Measurements from ENCODE around the gene ASRGL1. TPM values are rescaled to one million over a fixed set of nuclear protein-coding genes. Genes with fewer than 3 reads are reported as not detected.
A peak's percentile ranks its signal among the peaks of the same experiment; 100 is the strongest.

ASRGL1 gene
- 10 to 100 TPM in 2 of 4 donors, 1 to 10 TPM in 2; 4.2 to 16.7 (median 12.5) TPM for total RNA-seq

DNA sequence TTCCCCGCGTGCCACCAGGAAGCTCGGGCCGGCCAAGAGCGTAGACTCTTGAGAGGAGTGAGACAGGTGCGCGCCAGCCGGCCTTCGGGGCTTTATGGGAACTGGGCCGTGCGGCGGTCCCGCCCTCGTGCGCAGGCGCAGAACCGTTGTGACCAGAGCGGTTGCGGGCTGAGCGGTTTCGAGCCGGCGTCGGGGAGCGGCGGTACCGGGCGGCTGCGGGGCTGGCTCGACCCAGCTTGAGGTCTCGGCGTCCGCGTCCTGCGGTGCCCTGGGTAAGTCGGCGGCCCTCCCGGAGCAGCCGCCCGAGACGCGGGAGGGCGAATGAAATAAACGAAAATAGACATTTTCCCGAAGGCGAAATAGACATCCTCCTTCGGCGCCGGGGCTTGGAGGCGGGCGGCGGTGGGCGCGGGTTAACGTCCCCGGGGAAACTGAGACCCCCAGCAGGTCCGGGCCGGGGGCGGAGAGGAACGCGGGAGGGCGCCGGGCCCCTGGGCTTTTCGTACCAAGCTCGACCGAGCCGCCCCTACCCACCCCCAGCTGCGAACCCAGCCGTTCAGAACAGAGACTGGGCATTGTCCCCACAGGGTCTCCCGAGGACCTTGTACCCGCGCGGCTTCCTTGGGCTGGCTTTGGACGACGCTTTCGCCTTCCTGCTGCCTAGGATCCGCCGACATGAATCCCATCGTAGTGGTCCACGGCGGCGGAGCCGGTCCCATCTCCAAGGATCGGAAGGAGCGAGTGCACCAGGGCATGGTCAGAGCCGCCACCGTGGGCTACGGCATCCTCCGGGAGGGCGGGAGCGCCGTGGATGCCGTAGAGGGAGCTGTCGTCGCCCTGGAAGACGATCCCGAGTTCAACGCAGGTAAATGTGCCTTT lies at the start of gene ASRGL1:
Gene ASRGL1, plus strand, starts transcription at position 146 of the 879 bp plus-strand sequence. Its CDS starts 530 bp downstream, at position 676.
- 1% methylated on average over 80 to 94 of the region's 98 CpGs for WGBS, 2 donors

GRCh38 chr11:62295504-62295903 lies 41.7 kb upstream of the ASRGL1 start:
- no peak overlapping the region for H3K4me3 ChIP-seq
- no peak for DNase-seq (ENCODE audit: low spot score in 2 of 2)
- H3K27me3 ChIP-seq, result peaks cover 0 to 15% of the 10 kb centered on the region in 2 donors
- 48 to 61% methylated on average over 2 of the region's 2 CpGs for WGBS, 2 donors
- TF ChIP-seq POLR2A (IDR thresholded peaks at IDR 0.05) (no peak), EP300 (IDR thresholded peaks at IDR 0.05) (no peak), CTCF (IDR thresholded peaks at IDR 0.05) (no peak)
- no peaks in the 10 kb centered on the region for H3K4me1 ChIP-seq
- H3K9me3 ChIP-seq, result no peaks in the 10 kb centered on the region
- H3K36me3 ChIP-seq, result no peaks in the 10 kb centered on the region
- no peak overlapping the region for H3K27ac ChIP-seq

More for the DNA sequence above, at the start of gene ASRGL1:
- H3K27me3 ChIP-seq, result no peaks in the 10 kb centered on the region
- peak; percentile 51 to 63 for DNase-seq (ENCODE audit: low spot score in 2 of 2)
- peak within 1 kb of the TSS; percentile 24 to 79 (median 72) for H3K27ac ChIP-seq
- TF ChIP-seq POLR2A (IDR thresholded peaks at IDR 0.05), result peak in 1 of 2 donors; percentile 28
- no peak for TF ChIP-seq CTCF (IDR thresholded peaks at IDR 0.05)
- TF ChIP-seq EP300 (IDR thresholded peaks at IDR 0.05), result peak in 1 of 2 donors; percentile 39
- no peaks in the 10 kb centered on the region for H3K9me3 ChIP-seq
- H3K4me3 ChIP-seq, result peak within 1 kb of the TSS; percentile 49 to 93 (median 80)
- no peaks in the 10 kb centered on the region for H3K36me3 ChIP-seq
- H3K4me1 ChIP-seq, result peaks cover 0 to 18% (median 3%) of the 10 kb centered on the region in 4 donors

- no peaks in the 10 kb centered on the region for H3K4me1 ChIP-seq
- H3K4me3 ChIP-seq, result no peak within 1 kb of the TSS
- 64 to 82% methylated on average over 6 to 7 of the region's 7 CpGs for WGBS, 2 donors
- TF ChIP-seq EP300 (IDR thresholded peaks at IDR 0.05) (no peak), POLR2A (IDR thresholded peaks at IDR 0.05) (no peak), CTCF (IDR thresholded peaks at IDR 0.05) (no peak)
- H3K27me3 ChIP-seq, result peaks cover 0 to 20% of the 10 kb centered on the region in 2 donors
- no peak within 1 kb of the TSS for H3K27ac ChIP-seq
- no peaks in the 10 kb centered on the region for H3K9me3 ChIP-seq
- no peaks in the 10 kb centered on the region for H3K36me3 ChIP-seq
- DNase-seq (ENCODE audit: low spot score in 2 of 2), result no peak
Observed at GRCh38 chr11:62298975-62299374, 38.3 kb upstream of the ASRGL1 start, which contains the start of gene SCGB1D4. TSS of gene SCGB1D4 (minus strand) at chr11:62299075. CDS start at chr11:62299010, 65 bp downstream.

- Histone ChIP-seq H3K4me3 (no peak overlapping the region), H3K27ac (no peak overlapping the region), H3K36me3 (no peaks in the 10 kb centered on the region), H3K27me3 (no peaks in the 10 kb centered on the region), H3K9me3 (peaks cover 0 to 16% (median 0%) of the 10 kb centered on the region in 4 donors), H3K4me1 (peaks cover 0 to 5% (median 0%) of the 10 kb centered on the region in 4 donors)
- 16 to 29% methylated on average over 6 of the region's 6 CpGs for WGBS, 2 donors
- TF ChIP-seq CTCF (IDR thresholded peaks at IDR 0.05) (no peak), POLR2A (IDR thresholded peaks at IDR 0.05) (no peak), EP300 (IDR thresholded peaks at IDR 0.05) (no peak)
- DNase-seq (ENCODE audit: low spot score in 2 of 2), result no peak
Observed at GRCh38 chr11:62306227-62306626, 31.0 kb upstream of the ASRGL1 start.

DNA sequence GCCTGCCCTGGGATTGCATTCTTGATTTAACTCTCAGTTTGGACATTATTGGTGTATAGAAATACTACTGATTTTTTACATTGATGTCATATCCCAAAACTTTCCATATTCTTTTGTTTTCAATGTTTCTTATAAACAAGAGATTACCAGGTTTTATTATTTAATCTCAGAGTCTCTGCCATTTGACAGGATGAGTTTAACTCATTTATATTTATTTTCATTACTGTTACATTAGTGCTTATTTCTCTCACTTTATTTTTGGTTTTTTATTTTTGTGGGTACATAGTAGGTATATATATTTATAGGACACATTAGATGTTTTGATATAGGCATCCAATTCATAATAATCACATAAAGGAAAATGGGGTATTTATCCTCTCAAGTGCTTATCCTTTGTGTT lies 29.3 kb upstream of the ASRGL1 start:
- H3K36me3 ChIP-seq, result no peaks in the 10 kb centered on the region
- no peak for TF ChIP-seq EP300 (IDR thresholded peaks at IDR 0.05)
- TF ChIP-seq POLR2A (IDR thresholded peaks at IDR 0.05), result no peak
- no peak for TF ChIP-seq CTCF (IDR thresholded peaks at IDR 0.05)
- no peak for DNase-seq (ENCODE audit: low spot score in 2 of 2)
- H3K4me3 ChIP-seq, result no peak overlapping the region
- H3K27me3 ChIP-seq, result peaks cover 0 to 8% of the 10 kb centered on the region in 2 donors
- no peak overlapping the region for H3K27ac ChIP-seq
- peaks cover 0 to 16% (median 0%) of the 10 kb centered on the region in 4 donors for H3K9me3 ChIP-seq
- H3K4me1 ChIP-seq, result peaks cover 0 to 7% (median 0%) of the 10 kb centered on the region in 4 donors

Measured in tibial nerve (tissue), 4 donors.